LNCaP clone FGC (cell line): ENCODE measurements around the gene NECAB3.

Source experiments
- DNase-seq: peaks from one replicate; pipeline ENCODE4 v3.0.0-alpha.2; 2011; ENCODE audit warnings: low read depth
- H3K4me3 ChIP-seq: 2 replicates; pipeline ENCODE4 v1.5.1; 2011; ENCODE audit warnings: mild to moderate bottlenecking, low read depth, low read length, control low read depth
- CTCF ChIP-seq: IDR thresholded peaks from 2 replicates; pipeline ENCODE4 v1.5.1; 2012; ENCODE audit warnings: mild to moderate bottlenecking; ENCODE audit not compliant: control insufficient read depth, insufficient read depth; ENCODE audit errors: extremely low read depth

Gene NECAB3

GRCh38 chr20:33659341-33660034 is 14.7 kb downstream of the NECAB3 start:
- no peak for DNase-seq
- no peak for TF ChIP-seq CTCF
- no peak overlapping the region for H3K4me3 ChIP-seq

- TF ChIP-seq CTCF, result no peak
- no peak for DNase-seq
- no peak overlapping the region for H3K4me3 ChIP-seq
These were observed 15.3 kb downstream of the NECAB3 start for GRCh38 chr20:33658929-33659328.

- DNase-seq, result no peak
- TF ChIP-seq CTCF, result no peak
- no peak overlapping the region for H3K4me3 ChIP-seq
These were observed 15.7 kb downstream of the NECAB3 start for GRCh38 chr20:33658510-33658909.

- DNase-seq, result no peak
- H3K4me3 ChIP-seq, result no peak overlapping the region
- TF ChIP-seq CTCF, result no peak
These were observed 16.5 kb downstream of the NECAB3 start for GRCh38 chr20:33657704-33658095.

- no peak overlapping the region for H3K4me3 ChIP-seq
- DNase-seq, result no peak
- no peak for TF ChIP-seq CTCF
These were observed 17.2 kb downstream of the NECAB3 start for GRCh38 chr20:33656783-33657703.

GRCh38 chr20:33656010-33656782 is 18.0 kb downstream of the NECAB3 start:
- no peak for DNase-seq
- H3K4me3 ChIP-seq, result no peak overlapping the region
- no peak for TF ChIP-seq CTCF
